AG09319 (cell line): ENCODE data around the gene ZNF750.

Experiments
- DNase-seq: peaks from one replicate; pipeline ENCODE4 v3.0.0-alpha.2; 2010; ENCODE audit warnings: low read depth; ENCODE audit errors: extremely low read depth
- CTCF ChIP-seq: IDR thresholded peaks from 2 replicates; pipeline ENCODE4 v1.5.1; 2011; ENCODE audit warnings: low read depth, mild to moderate bottlenecking, inconsistent platforms, low read length, moderate library complexity

ZNF750 gene

GRCh38 chr17:82803606-82804005 lies 36.2 kb downstream of the ZNF750 start:
- TF ChIP-seq CTCF: no peak
- DNase-seq: no peak

- no peak for TF ChIP-seq CTCF
- DNase-seq: no peak
These were observed 36.6 kb downstream of the ZNF750 start for GRCh38 chr17:82803185-82803584.

- TF ChIP-seq CTCF: no peak
- DNase-seq: no peak
These were observed 37.6 kb downstream of the ZNF750 start for GRCh38 chr17:82802075-82802780.

GRCh38 chr17:82801377-82801970 lies 38.3 kb downstream of the ZNF750 start:
- no peak for DNase-seq
- no peak for TF ChIP-seq CTCF

GRCh38 chr17:82800885-82801284 lies 38.9 kb downstream of the ZNF750 start:
- no peak for TF ChIP-seq CTCF
- DNase-seq: no peak

GRCh38 chr17:82799591-82799990 lies 40.2 kb downstream of the ZNF750 start:
- no peak for TF ChIP-seq CTCF
- no peak for DNase-seq

- TF ChIP-seq CTCF: no peak
- no peak for DNase-seq
These were observed 41.1 kb downstream of the ZNF750 start for GRCh38 chr17:82798752-82799151.
